GM23338 (cell line): ENCODE data around the gene SLC1A4. TPM values are rescaled to one million over a fixed set of nuclear protein-coding genes. Genes with fewer than 3 reads are reported as not detected.
A peak's percentile ranks its signal among the peaks of the same experiment; 100 is the strongest.

Experiments used
- ATAC-seq: fragments of 200-7000 bp; cut with Tn5 transposase; 3 replicates; pipeline ENCODE4 v1.9.1; 2020
- DNase-seq: peaks from one replicate; pipeline ENCODE4 v3.0.0-alpha.2; 2015; ENCODE audit warnings: low spot score
- H2AFZ ChIP-seq: fragments of 200-600 bp; sonication (generic); 2 replicates; pipeline ENCODE4 v1.8.0; 2016; ENCODE audit warnings: antibody characterized with exemption, mild to moderate bottlenecking, moderate library complexity
- H3F3A ChIP-seq: fragments of 200-600 bp; sonication (generic); replicated peaks from 2 replicates; pipeline ENCODE4 v1.8.0; 2017; ENCODE audit warnings: antibody characterized with exemption, mixed run types, low read depth
- H3K27ac ChIP-seq: fragments of 200-600 bp; sonication (generic); 2 replicates; pipeline ENCODE4 v1.6.1; 2016; ENCODE audit warnings: low read depth
- H3K27me3 ChIP-seq: fragments of 200-600 bp; sonication (generic); 2 replicates; pipeline ENCODE4 v1.8.0; 2016; ENCODE audit warnings: mild to moderate bottlenecking, mixed run types, moderate library complexity; ENCODE audit not compliant: insufficient read depth
- H3K36me3 ChIP-seq: fragments of 200-600 bp; sonication (generic); 2 replicates; pipeline ENCODE4 v1.8.0; 2016; ENCODE audit warnings: mild to moderate bottlenecking; ENCODE audit not compliant: insufficient read depth
- H3K4me1 ChIP-seq: fragments of 200-600 bp; sonication (generic); 2 replicates; pipeline ENCODE4 v1.8.0; 2016; ENCODE audit warnings: mild to moderate bottlenecking, moderate library complexity; ENCODE audit not compliant: insufficient read depth
- H3K4me2 ChIP-seq: fragments of 200-600 bp; sonication (generic); 2 replicates; pipeline ENCODE4 v1.7.1; 2017; ENCODE audit warnings: mixed run types
- H3K4me3 ChIP-seq: fragments of 200-600 bp; sonication (generic); 2 replicates; pipeline ENCODE4 v1.6.1; 2016; ENCODE audit warnings: mixed run types
- H3K79me2 ChIP-seq: fragments of 200-600 bp; sonication (generic); replicated peaks from 2 replicates; pipeline ENCODE4 v1.8.0; 2017; ENCODE audit warnings: mild to moderate bottlenecking; ENCODE audit not compliant: insufficient read depth
- H3K9me2 ChIP-seq: fragments of 200-600 bp; sonication (generic); 2 replicates; pipeline ENCODE4 v1.8.0; 2017; ENCODE audit not compliant: insufficient read depth
- H4K20me1 ChIP-seq: fragments of 200-600 bp; sonication (generic); replicated peaks from 2 replicates; pipeline ENCODE4 v1.8.0; 2017; ENCODE audit warnings: mild to moderate bottlenecking; ENCODE audit not compliant: insufficient read depth
- H3K27ac Mint-ChIP-seq: 2 replicates; pipeline ENCODE4 v1.8.0; 2020; ENCODE audit warnings: inconsistent platforms, mild to moderate bottlenecking, moderate library complexity, mixed read lengths
- H3K27me3 Mint-ChIP-seq: 3 replicates; pipeline ENCODE4 v1.8.0; 2022; ENCODE audit warnings: low read depth, mild to moderate bottlenecking, moderate library complexity, mixed read lengths, inconsistent platforms; ENCODE audit not compliant: insufficient read depth, poor library complexity
- H3K36me3 Mint-ChIP-seq: 3 replicates; pipeline ENCODE4 v1.8.0; 2021; ENCODE audit warnings: low read depth, mild to moderate bottlenecking, inconsistent platforms, moderate library complexity, mixed read lengths
- H3K4me1 Mint-ChIP-seq: 3 replicates; pipeline ENCODE4 v1.8.0; 2020; ENCODE audit warnings: mild to moderate bottlenecking, inconsistent platforms, mixed read lengths
- H3K4me3 Mint-ChIP-seq: 3 replicates; pipeline ENCODE4 v1.8.0; 2021; ENCODE audit warnings: moderate library complexity, mild to moderate bottlenecking, inconsistent platforms, mixed read lengths
- H3K9me3 Mint-ChIP-seq: 3 replicates; pipeline ENCODE4 v1.8.0; 2020; ENCODE audit warnings: moderate library complexity, mild to moderate bottlenecking, inconsistent platforms, mixed read lengths
- CREB1 ChIP-seq: fragments of 250-450 bp; sonication (Bioruptor Pico); IDR thresholded peaks from 2 replicates; pipeline ENCODE4 v1.5.0; 2020; ENCODE audit warnings: low read depth, mild to moderate bottlenecking, moderate library complexity
- CTCF ChIP-seq, 2 experiments: fragments of 200-600 bp in 1 of 2; sonication (generic) in 1 of 2; conservative IDR thresholded peaks; 2 replicates each; pipeline versions ENCODE4 v1.5.1 to v1.6.1; 2016 to 2017; ENCODE audit warnings: antibody characterized with exemption in 2 of 2, low read depth in 2 of 2, mild to moderate bottlenecking in 2 of 2, moderate library complexity in 1 of 2
- ETS1 ChIP-seq: IDR thresholded peaks from 2 replicates; pipeline ENCODE4 v1.6.1; 2016; ENCODE audit warnings: antibody characterized with exemption
- EZH2 ChIP-seq: fragments of 200-600 bp; sonication (generic); IDR thresholded peaks from one replicate; pipeline ENCODE4 v1.8.0; 2017; ENCODE audit warnings: antibody characterized with exemption, mild to moderate bottlenecking, low read depth; ENCODE audit not compliant: unreplicated experiment
- EZH2phosphoT487 ChIP-seq: fragments of 200-600 bp; sonication (generic); IDR thresholded peaks from one replicate; pipeline ENCODE4 v1.8.1; 2018; ENCODE audit warnings: antibody characterized with exemption; ENCODE audit not compliant: unreplicated experiment
- JUNB ChIP-seq: IDR thresholded peaks from one replicate; pipeline ENCODE4 v1.6.1; 2016; ENCODE audit warnings: antibody characterized with exemption; ENCODE audit not compliant: unreplicated experiment
- NANOG ChIP-seq: IDR thresholded peaks from 2 replicates; pipeline ENCODE4 v1.6.1; 2016; ENCODE audit warnings: antibody characterized with exemption, borderline replicate concordance
- POLR2AphosphoS5 ChIP-seq: IDR thresholded peaks from 2 replicates; pipeline ENCODE4 v1.6.1; 2016; ENCODE audit warnings: antibody characterized with exemption, low read depth
- REST ChIP-seq: IDR thresholded peaks from one replicate; pipeline ENCODE4 v1.6.1; 2018; ENCODE audit warnings: antibody characterized with exemption; ENCODE audit not compliant: unreplicated experiment
- STAT1 ChIP-seq: IDR thresholded peaks from one replicate; pipeline ENCODE4 v1.6.1; 2016; ENCODE audit warnings: antibody characterized with exemption; ENCODE audit not compliant: unreplicated experiment
- ZNF114 ChIP-seq: fragments of 250-450 bp; sonication (Bioruptor Pico); IDR thresholded peaks from 2 replicates; pipeline ENCODE4 v1.5.0; 2020; ENCODE audit warnings: mild to moderate bottlenecking, moderate library complexity
- polyA plus RNA-seq: library from polyadenylated mRNA; unstranded; fragments of >200 nt; fragmentation: Nextera tagmentation; extraction: Ambion mirVana; gene quantifications from 2 replicates; pipeline ENCODE4 v1.2.1, GENCODE V29; 2016
- total RNA-seq: library from RNA; depleted of rRNA; stranded (reverse); fragments of >200 nt; shearing (Covaris generic); gene quantifications from 2 replicates; pipeline ENCODE4 v1.2.3, GENCODE V29; 2014

SLC1A4 gene
- total and polyA plus RNA-seq, 2 experiments from 2014 or later = 1.3 to 2.7 TPM

- Histone ChIP-seq H3K4me2 (no peak overlapping the region), H2AFZ (no peak overlapping the region), H3K27ac (no peak overlapping the region), H3K9me2 (no peaks in the 10 kb centered on the region), H3F3A (no peaks in the 10 kb centered on the region), H3K27me3 (peaks cover 8% of the 10 kb centered on the region), H3K4me1 (peaks cover 6% of the 10 kb centered on the region; the same call in 1 of the 2 replicates), H3K4me3 (no peak overlapping the region), H3K79me2 (no peaks in the 10 kb centered on the region), H4K20me1 (peaks cover 2% of the 10 kb centered on the region; the same call in 1 of the 2 replicates), H3K36me3 (no peaks in the 10 kb centered on the region)
- peaks cover 9% of the 10 kb centered on the region for H3K4me1 Mint-ChIP-seq
- peak; percentile 32 for DNase-seq
- H3K27me3 Mint-ChIP-seq = peaks cover 16% of the 10 kb centered on the region
- 0 out of 3 replicates have a peak, but pooled peaks cover 5% of the 10 kb centered on the region for H3K36me3 Mint-ChIP-seq
- H3K9me3 Mint-ChIP-seq = no peaks in the 10 kb centered on the region
- TF ChIP-seq CTCF (conservative IDR thresholded peaks at IDR 0.05; ENCODE audit: low read depth in 2 of 2) = 0 out of 4 replicates have a peak, but pooled peaks of 1 of the 2 experiments have one; percentile 19
- TF ChIP-seq EZH2phosphoT487 = no peak
- peak; percentile 69 for ATAC-seq
- no peak overlapping the region for H3K27ac Mint-ChIP-seq
- H3K4me3 Mint-ChIP-seq = no peak overlapping the region
Observed at GRCh38 chr2:64996871-64997307, 7.7 kb downstream of the SLC1A4 start.

DNA sequence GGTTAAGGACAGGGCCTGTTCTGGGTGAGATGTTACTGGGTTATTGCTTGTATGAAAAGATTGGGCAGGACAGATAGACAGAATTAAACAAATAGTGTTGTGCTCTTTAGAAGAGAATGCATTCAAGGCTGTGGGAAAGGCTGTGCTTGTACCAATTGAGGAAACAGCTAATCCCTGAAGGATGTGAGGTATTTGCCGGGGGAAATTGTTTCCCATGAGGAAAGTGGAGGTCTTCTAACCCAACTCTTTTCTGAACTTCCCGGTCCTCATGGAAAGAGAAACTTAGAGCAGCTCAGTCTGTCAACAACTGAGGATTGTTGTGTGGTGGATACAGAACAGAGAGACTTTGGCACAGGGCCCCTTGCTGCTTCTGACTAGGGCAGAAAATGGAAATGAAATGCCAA lies 9.5 kb downstream of the SLC1A4 start:
- ATAC-seq (no peak), DNase-seq (no peak)
- peaks cover 9% of the 10 kb centered on the region for H3K4me1 Mint-ChIP-seq
- no peaks in the 10 kb centered on the region for H3K36me3 Mint-ChIP-seq
- Histone ChIP-seq H3K27ac (no peak overlapping the region), H2AFZ (no peak overlapping the region), H3K9me2 (no peaks in the 10 kb centered on the region), H3K79me2 (no peaks in the 10 kb centered on the region), H3K27me3 (no peaks in the 10 kb centered on the region), H3K4me1 (peaks cover 6% of the 10 kb centered on the region; the same call in 1 of the 2 replicates), H3K4me3 (no peak overlapping the region), H4K20me1 (peaks cover 2% of the 10 kb centered on the region; the same call in 1 of the 2 replicates), H3F3A (no peaks in the 10 kb centered on the region), H3K4me2 (no peak overlapping the region), H3K36me3 (no peaks in the 10 kb centered on the region)
- H3K27ac Mint-ChIP-seq = no peak overlapping the region
- H3K9me3 Mint-ChIP-seq = no peaks in the 10 kb centered on the region
- peaks cover 8% of the 10 kb centered on the region for H3K27me3 Mint-ChIP-seq
- H3K4me3 Mint-ChIP-seq = no peak overlapping the region
- no peak for TF ChIP-seq POLR2AphosphoS5
- no peak for TF ChIP-seq REST
- no peak for TF ChIP-seq NANOG
- no peak for TF ChIP-seq EZH2
- TF ChIP-seq ETS1 = no peak
- TF ChIP-seq JUNB = no peak
- TF ChIP-seq STAT1 = no peak
- TF ChIP-seq CREB1 (CRISPR knock-in tag) = no peak
- TF ChIP-seq EZH2phosphoT487 = no peak
- no peak for TF ChIP-seq ZNF114 (CRISPR knock-in tag)
